Panc1 (cell line): Measurements from ENCODE around the gene HACD4.

ENCODE experiments used
- CTCF ChIP-seq: fragments of 450-650 bp; IDR thresholded peaks from 2 replicates; pipeline ENCODE4 v1.5.1; 2017; ENCODE audit warnings: mild to moderate bottlenecking
- REST ChIP-seq, 2 experiments: IDR thresholded peaks; 2 replicates each; pipeline ENCODE4 v1.6.1; 2011 to 2012; ENCODE audit warnings: low read depth in 2 of 2, control low read depth in 1 of 2, low read length in 1 of 2, mild to moderate bottlenecking in 1 of 2, moderate library complexity in 1 of 2; ENCODE audit not compliant: insufficient read depth in 1 of 2

- TF ChIP-seq CTCF, result no peak
- TF ChIP-seq REST (IDR thresholded peaks at IDR 0.05; ENCODE audit: insufficient read depth in 1 of 2, low read depth in 2 of 2, low read length in 1 of 2), result no peak
These were observed 25.5 kb upstream of the HACD4 start for GRCh38 chr9:21056931-21057330.
